Skeletal muscle satellite cell (primary cell): ENCODE data around the gene SPACA7.

Experiments
- H3K27me3 ChIP-seq: 2 replicates; pipeline ENCODE4 v1.7.0; 2013; ENCODE audit warnings: low read length; ENCODE audit not compliant: control insufficient read depth, insufficient read depth
- H3K36me3 ChIP-seq: 2 replicates; pipeline ENCODE4 v1.7.0; 2013; ENCODE audit warnings: mild to moderate bottlenecking, control low read depth, low read length; ENCODE audit not compliant: insufficient read depth
- H3K4me1 ChIP-seq: 2 replicates; pipeline ENCODE4 v1.7.0; 2013; ENCODE audit warnings: low read length; ENCODE audit not compliant: control insufficient read depth, insufficient read depth
- H3K4me2 ChIP-seq: 2 replicates; pipeline ENCODE4 v1.7.0; 2013; ENCODE audit warnings: mild to moderate bottlenecking, low read length
- H3K4me3 ChIP-seq: 2 replicates; pipeline ENCODE4 v1.7.0; 2013; ENCODE audit warnings: low read length
- H3K9ac ChIP-seq: 2 replicates; pipeline ENCODE4 v1.7.0; 2013; ENCODE audit warnings: mild to moderate bottlenecking, low read depth, low read length, moderate library complexity
- H3K9me3 ChIP-seq: replicated peaks from 2 replicates; pipeline ENCODE4 v1.7.0; 2013; ENCODE audit warnings: mild to moderate bottlenecking, control low read depth, low read length

Gene SPACA7

GRCh38 chr13:112451512-112452379 lies 75.6 kb downstream of the SPACA7 start:
- no peak overlapping the region for H3K9ac ChIP-seq
- no peak overlapping the region for H3K4me3 ChIP-seq

DNA sequence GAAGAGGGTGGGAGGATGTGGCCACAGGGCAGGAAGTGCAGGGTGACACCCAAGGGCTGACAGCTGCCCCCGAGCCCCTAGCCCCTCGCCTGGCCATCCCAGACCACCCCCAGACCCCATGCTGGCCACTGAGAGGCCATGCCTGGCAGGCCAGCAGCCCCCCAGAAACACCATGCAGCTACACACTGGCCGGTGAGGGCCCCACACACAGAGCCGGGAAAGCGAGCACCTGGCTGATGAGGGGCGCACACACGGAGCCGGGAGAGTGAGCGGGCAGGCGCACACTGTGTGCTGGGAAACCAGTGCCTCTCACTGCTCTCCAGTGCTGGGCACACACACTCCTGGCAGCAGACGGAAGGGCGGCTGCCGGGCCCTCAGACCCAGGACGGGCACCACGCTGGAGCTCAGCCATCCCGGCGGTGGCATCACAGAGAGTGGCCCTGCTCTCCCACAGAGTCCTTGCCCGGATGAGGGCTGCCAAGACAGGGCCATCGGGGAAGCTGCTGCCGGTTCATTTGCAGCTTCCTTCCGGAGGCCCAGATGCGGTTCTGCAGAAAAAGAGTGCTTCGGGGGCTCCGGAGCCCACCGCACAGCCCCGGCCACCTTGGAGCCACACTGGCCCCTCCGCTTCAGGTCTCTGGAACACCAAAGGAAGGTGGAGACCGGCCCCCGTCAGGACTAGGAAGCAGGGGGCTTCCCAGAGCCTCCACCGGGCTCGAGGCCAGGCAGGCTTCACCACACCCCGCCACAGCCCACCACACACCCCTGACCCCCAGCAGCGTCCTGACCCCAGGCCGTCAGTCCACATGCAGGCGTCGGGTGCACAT lies 76.4 kb downstream of the SPACA7 start:
- Histone ChIP-seq H3K4me1 (no peaks in the 10 kb centered on the region), H3K36me3 (no peaks in the 10 kb centered on the region), H3K27me3 (peaks cover 10% of the 10 kb centered on the region), H3K9me3 (no peaks in the 10 kb centered on the region), H3K9ac (no peak overlapping the region), H3K4me3 (no peak overlapping the region), H3K4me2 (no peak overlapping the region)

More at GRCh38 chr13:112451512-112452379, 75.6 kb downstream of the SPACA7 start:
- Histone ChIP-seq H3K27me3 (peaks cover 10% of the 10 kb centered on the region), H3K4me2 (no peak overlapping the region), H3K36me3 (no peaks in the 10 kb centered on the region), H3K9me3 (no peaks in the 10 kb centered on the region), H3K4me1 (no peaks in the 10 kb centered on the region)

DNA sequence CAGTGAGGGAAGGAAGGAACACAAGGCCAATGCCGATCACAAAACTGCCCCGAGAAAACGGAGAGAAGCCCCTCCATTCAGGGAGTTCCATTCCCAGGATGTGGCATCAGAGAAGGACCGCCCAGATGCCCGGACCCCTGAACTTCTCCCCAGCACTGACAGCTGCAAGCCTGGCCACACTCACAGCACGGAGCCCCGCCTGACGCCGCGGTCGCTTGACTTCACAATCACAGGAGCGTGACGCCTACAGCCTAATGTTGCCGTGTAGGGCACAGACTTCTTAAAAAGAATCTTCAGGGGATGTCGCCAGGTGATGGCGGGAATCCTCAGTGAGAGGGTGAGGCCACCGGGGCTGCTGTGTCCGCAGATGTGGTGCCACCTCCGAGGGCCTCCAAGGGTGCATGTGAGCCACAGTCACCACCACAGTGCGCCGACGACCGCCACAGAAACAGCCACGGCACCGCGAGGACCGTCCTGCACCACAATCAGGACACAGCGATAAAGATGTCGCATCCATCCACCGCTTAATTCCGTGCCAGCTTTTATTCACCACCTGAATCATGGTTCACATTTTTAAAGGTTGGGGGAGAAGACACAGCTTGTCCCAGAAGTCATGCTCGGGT lies 77.2 kb downstream of the SPACA7 start:
- H3K9me3 ChIP-seq = no peaks in the 10 kb centered on the region
- no peaks in the 10 kb centered on the region for H3K36me3 ChIP-seq
- no peak overlapping the region for H3K4me2 ChIP-seq
- H3K9ac ChIP-seq = no peak overlapping the region
- no peak overlapping the region for H3K4me3 ChIP-seq
- H3K4me1 ChIP-seq = no peaks in the 10 kb centered on the region
- peaks cover 10% of the 10 kb centered on the region for H3K27me3 ChIP-seq

GRCh38 chr13:112453874-112454647 lies 77.9 kb downstream of the SPACA7 start:
- peaks cover 10% of the 10 kb centered on the region for H3K27me3 ChIP-seq

DNA sequence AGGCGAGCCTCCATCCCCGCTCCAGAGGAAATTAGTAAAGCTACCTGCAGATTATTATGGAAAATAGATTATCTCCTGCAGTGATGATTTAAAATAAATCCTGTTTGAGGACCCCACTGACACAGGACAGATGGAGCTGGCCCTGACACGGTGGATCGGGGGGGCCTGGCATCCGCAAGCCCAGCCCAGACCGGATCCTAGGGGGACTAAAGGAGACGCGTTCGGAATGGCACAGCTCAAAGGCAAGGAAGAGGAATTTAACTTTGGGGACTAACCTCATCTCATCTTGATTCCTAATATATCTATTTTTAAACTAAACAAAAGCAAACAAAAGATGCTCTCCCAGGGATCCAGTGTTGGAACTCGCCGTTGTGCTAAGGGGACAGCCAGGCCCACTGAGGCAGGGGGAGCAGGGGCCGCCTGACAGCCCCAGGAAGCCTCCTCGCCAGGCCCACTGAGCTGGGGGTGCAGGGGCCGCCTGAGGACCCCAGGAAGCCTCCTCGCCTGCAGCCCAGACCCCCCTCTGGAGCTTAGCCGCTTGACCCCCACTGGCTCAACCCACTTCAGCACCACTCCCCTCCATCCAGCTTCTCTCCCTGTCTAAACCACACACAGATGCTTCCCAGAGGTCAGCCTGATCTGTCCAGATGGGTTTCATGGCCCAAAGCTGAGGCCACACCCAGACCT lies 78.6 kb downstream of the SPACA7 start:
- no peaks in the 10 kb centered on the region for H3K4me1 ChIP-seq
- H3K9me3 ChIP-seq = no peaks in the 10 kb centered on the region
- H3K9ac ChIP-seq = no peak overlapping the region
- no peaks in the 10 kb centered on the region for H3K36me3 ChIP-seq
- H3K4me3 ChIP-seq = no peak overlapping the region
- H3K4me2 ChIP-seq = no peak overlapping the region
- H3K27me3 ChIP-seq = peaks cover 6% of the 10 kb centered on the region

More at GRCh38 chr13:112453874-112454647, 77.9 kb downstream of the SPACA7 start:
- H3K4me3 ChIP-seq = no peak overlapping the region
- H3K9me3 ChIP-seq = no peaks in the 10 kb centered on the region
- H3K36me3 ChIP-seq = no peaks in the 10 kb centered on the region
- H3K4me1 ChIP-seq = no peaks in the 10 kb centered on the region
- no peak overlapping the region for H3K9ac ChIP-seq
- H3K4me2 ChIP-seq = no peak overlapping the region

DNA sequence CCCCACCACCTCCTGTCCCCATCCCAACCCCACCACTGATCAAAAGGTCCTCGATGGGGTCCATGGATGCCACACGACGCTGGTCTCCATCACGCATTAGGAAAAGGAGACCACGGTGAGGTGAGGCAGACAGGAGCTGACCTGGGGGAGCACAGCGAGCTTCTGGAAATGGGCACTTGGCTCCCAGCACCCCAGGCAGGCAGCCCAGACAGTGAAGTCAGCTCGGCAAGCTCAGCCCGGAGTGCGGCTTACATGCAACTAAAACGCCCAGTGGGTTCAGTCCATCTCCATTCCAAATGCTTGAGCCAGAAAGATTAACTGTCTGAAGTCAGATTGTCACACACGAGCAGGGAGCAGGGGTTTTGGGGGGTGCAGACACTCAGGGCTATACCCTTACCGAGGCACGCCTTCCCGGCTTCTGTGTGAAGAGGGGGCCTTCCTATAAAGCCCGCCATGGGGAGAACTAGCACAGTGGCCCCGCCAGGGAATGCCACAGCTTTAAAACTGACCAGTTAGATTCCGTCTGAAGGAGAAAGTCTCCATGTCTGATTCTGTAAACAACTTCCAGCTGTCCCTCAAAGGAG lies 79.4 kb downstream of the SPACA7 start:
- Histone ChIP-seq H3K4me1 (no peaks in the 10 kb centered on the region), H3K4me2 (no peak overlapping the region), H3K9ac (no peak overlapping the region), H3K4me3 (no peak overlapping the region), H3K9me3 (no peaks in the 10 kb centered on the region), H3K36me3 (no peaks in the 10 kb centered on the region), H3K27me3 (peaks cover 5% of the 10 kb centered on the region)

DNA sequence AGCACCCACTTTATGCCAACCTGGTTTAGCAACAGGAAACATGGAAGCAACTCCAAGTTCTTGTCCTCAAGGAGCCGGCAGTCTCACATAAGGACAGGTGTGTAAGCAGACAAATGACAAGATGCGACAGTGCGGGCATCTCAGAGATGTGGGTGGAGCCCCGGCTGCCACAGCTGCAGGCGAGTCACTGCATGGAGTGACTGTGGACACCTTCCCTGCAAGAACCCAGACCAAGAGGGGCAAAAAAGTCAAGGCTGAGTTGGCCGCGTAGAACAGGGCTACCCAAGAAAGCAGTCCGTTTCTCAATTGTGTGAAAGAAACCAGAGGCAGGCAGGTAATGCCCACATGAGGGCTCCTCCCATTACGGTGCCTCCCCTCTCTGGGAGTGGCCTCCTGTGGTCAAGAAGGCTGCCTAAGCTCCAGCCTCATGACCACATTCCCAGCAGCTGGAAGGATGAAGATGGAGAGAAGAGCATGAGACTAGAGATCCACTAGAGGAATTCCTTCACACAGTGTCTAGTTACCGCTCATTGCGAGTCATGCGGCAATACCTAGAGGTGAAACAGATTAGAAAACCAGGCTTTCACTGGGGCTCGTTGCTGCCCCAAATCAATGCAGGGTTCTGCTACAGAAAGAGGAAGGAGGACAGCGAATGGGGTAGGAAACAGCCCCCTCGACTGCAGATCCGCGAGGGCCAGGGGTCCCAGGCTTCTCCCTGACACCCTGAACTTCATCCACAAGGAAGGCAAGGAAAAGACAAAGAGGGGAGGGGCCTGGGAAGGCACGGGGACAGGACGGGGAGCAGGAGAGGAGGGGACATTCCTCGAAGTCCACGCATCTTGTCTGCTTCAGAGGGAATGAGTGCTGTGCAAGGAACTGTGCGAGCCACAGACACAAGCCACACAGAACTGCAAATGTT lies 80.2 kb downstream of the SPACA7 start:
- Histone ChIP-seq H3K4me3 (no peak overlapping the region), H3K9me3 (no peaks in the 10 kb centered on the region), H3K4me2 (no peak overlapping the region), H3K4me1 (no peaks in the 10 kb centered on the region), H3K36me3 (no peaks in the 10 kb centered on the region), H3K9ac (no peak overlapping the region), H3K27me3 (no peaks in the 10 kb centered on the region)

DNA sequence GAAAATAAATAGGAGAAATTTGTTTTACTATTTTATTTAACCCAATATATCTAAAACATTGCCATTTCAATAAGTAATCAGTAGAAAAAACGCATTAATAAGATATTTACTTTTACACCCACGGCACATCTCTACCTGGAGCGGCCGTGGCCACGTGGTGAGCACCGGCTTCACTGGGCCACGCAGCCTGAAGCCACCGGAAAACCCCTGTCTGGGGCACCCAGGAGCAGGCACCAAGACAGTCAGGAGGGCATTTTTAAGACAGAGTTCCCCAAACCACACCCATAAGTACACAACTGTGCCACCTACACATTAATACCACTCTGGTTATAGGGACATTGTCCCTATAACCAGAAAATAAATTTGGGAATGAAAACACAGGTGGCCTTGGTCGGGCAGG lies 80.9 kb downstream of the SPACA7 start:
- no peak overlapping the region for H3K4me2 ChIP-seq
- H3K9me3 ChIP-seq = no peaks in the 10 kb centered on the region
- no peaks in the 10 kb centered on the region for H3K27me3 ChIP-seq
- H3K9ac ChIP-seq = no peak overlapping the region
- H3K4me3 ChIP-seq = no peak overlapping the region
- no peaks in the 10 kb centered on the region for H3K4me1 ChIP-seq
- H3K36me3 ChIP-seq = no peaks in the 10 kb centered on the region

DNA sequence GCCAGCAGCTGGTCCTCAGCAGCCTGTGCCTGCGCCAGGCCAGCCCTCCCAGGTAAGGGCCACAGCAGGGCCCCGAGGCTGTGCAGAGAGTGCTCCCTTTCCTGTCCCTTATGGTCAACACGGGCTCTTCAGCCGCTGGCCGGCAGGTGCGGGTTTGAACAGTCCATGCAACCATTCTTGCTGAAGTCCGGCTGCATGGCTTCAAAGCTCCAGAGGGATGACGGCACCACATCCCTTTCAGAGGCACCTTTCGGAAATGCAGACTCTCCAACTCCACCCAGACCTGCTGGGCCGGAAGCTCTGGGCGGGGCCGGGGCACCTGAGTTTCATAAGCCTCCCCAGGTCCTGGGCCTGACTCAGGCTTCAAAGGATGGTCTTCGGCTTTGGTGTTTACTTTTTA lies 81.3 kb downstream of the SPACA7 start:
- H3K36me3 ChIP-seq = no peaks in the 10 kb centered on the region
- H3K4me1 ChIP-seq = no peaks in the 10 kb centered on the region
- H3K4me2 ChIP-seq = no peak overlapping the region
- no peaks in the 10 kb centered on the region for H3K27me3 ChIP-seq
- H3K4me3 ChIP-seq = no peak overlapping the region
- no peak overlapping the region for H3K9ac ChIP-seq
- H3K9me3 ChIP-seq = no peaks in the 10 kb centered on the region

- Histone ChIP-seq H3K27me3 (no peaks in the 10 kb centered on the region), H3K9ac (no peak overlapping the region), H3K4me1 (no peaks in the 10 kb centered on the region), H3K4me3 (no peak overlapping the region), H3K9me3 (no peaks in the 10 kb centered on the region), H3K4me2 (no peak overlapping the region), H3K36me3 (no peaks in the 10 kb centered on the region)
Observed at GRCh38 chr13:112462408-112462807, 86.3 kb downstream of the SPACA7 start.
